IMR-90 (cell line): ENCODE measurements around the gene DENND1C.
A peak's percentile ranks its signal among the peaks of the same experiment; 100 is the strongest.

Source experiments
- BHLHE40 ChIP-seq: fragments of 150-350 bp; IDR thresholded peaks from 2 replicates; pipeline ENCODE4 v1.6.1; 2016; ENCODE audit warnings: mild to moderate bottlenecking, low read depth, low read length
- CEBPB ChIP-seq: IDR thresholded peaks from 2 replicates; pipeline ENCODE4 v1.6.1; 2012; ENCODE audit warnings: low read depth, low read length, improper control_type of control experiment
- CHD1 ChIP-seq: IDR thresholded peaks from 2 replicates; pipeline ENCODE4 v1.6.1; 2012; ENCODE audit warnings: low read depth, low read length, improper control_type of control experiment
- MAFK ChIP-seq: IDR thresholded peaks from 2 replicates; pipeline ENCODE4 v1.6.1; 2012; ENCODE audit warnings: low read depth, low read length, improper control_type of control experiment
- MAZ ChIP-seq: IDR thresholded peaks from 2 replicates; pipeline ENCODE4 v1.6.1; 2012; ENCODE audit warnings: low read depth, mild to moderate bottlenecking, low read length, improper control_type of control experiment, moderate library complexity, borderline replicate concordance
- MXI1 ChIP-seq: IDR thresholded peaks from 2 replicates; pipeline ENCODE4 v1.6.1; 2012; ENCODE audit warnings: low read depth, mild to moderate bottlenecking, low read length, moderate library complexity, borderline replicate concordance
- POLR2A ChIP-seq: IDR thresholded peaks from 2 replicates; pipeline ENCODE4 v1.6.1; 2012; ENCODE audit warnings: mild to moderate bottlenecking, low read depth, low read length
- RAD21 ChIP-seq: IDR thresholded peaks from 2 replicates; pipeline ENCODE4 v1.6.1; 2012; ENCODE audit warnings: low read length, improper control_type of control experiment
- RCOR1 ChIP-seq: IDR thresholded peaks from 2 replicates; pipeline ENCODE4 v1.6.1; 2012; ENCODE audit warnings: mild to moderate bottlenecking, low read length, improper control_type of control experiment; ENCODE audit not compliant: insufficient replicate concordance
- RFX5 ChIP-seq: IDR thresholded peaks from 2 replicates; pipeline ENCODE4 v1.8.0; 2012; ENCODE audit warnings: low read depth, mild to moderate bottlenecking, low read length, moderate library complexity
- TF ChIP-seq, protein P1 (sequence below): fragments of 150-350 bp; IDR thresholded peaks from 2 replicates; pipeline ENCODE4 v1.6.1; 2017; ENCODE audit warnings: mild to moderate bottlenecking, antibody characterized with exemption, low read length, low read depth
- TF ChIP-seq, protein P2 (sequence below): conservative IDR thresholded peaks from 2 replicates; pipeline ENCODE4 v1.5.1; 2012; ENCODE audit warnings: mild to moderate bottlenecking, low read depth, low read length, improper control_type of control experiment

DNA sequence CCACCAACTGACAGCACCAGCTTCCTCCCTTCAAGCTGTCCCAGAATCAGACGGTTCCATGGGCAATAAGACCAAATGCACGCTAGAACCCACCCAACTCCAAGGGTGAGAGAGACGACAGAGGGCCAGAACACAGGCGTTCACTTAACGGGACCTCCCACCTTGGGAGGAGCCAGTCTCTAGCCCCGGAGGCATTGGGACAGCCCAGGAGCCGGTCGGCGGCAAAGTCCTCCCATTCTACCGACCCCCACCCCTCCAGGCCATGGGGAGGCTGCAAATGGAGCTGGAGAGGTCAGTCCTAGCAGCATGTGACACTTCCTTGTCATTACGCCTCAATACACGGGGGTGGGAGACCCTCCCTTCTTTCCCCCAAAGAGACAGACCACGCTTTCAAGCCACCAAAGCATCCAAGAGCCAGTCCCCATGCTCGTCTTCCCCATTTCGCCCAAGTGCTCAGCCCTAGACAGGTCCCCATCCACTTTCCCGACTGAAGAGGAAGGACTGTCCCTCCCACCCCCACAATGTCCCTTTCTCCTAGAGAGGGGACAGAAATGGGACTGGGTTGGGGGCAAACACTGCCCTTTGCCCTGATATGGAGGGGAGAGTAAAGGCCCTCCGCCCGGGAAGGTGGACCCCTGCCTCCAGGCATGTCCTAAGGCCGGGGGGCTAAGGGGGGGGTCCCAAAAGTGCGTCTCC lies 57.9 kb downstream of the DENND1C start:
- TF ChIP-seq POLR2A = no peak
- TF ChIP-seq, protein P1, sequence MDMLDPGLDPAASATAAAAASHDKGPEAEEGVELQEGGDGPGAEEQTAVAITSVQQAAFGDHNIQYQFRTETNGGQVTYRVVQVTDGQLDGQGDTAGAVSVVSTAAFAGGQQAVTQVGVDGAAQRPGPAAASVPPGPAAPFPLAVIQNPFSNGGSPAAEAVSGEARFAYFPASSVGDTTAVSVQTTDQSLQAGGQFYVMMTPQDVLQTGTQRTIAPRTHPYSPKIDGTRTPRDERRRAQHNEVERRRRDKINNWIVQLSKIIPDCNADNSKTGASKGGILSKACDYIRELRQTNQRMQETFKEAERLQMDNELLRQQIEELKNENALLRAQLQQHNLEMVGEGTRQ = no peak
- TF ChIP-seq, protein P2, sequence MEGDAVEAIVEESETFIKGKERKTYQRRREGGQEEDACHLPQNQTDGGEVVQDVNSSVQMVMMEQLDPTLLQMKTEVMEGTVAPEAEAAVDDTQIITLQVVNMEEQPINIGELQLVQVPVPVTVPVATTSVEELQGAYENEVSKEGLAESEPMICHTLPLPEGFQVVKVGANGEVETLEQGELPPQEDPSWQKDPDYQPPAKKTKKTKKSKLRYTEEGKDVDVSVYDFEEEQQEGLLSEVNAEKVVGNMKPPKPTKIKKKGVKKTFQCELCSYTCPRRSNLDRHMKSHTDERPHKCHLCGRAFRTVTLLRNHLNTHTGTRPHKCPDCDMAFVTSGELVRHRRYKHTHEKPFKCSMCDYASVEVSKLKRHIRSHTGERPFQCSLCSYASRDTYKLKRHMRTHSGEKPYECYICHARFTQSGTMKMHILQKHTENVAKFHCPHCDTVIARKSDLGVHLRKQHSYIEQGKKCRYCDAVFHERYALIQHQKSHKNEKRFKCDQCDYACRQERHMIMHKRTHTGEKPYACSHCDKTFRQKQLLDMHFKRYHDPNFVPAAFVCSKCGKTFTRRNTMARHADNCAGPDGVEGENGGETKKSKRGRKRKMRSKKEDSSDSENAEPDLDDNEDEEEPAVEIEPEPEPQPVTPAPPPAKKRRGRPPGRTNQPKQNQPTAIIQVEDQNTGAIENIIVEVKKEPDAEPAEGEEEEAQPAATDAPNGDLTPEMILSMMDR = no peak
- TF ChIP-seq CEBPB = no peak
- TF ChIP-seq RAD21 = no peak
- no peak; the same call in 1 of the 2 replicates for TF ChIP-seq MXI1
- peak; percentile 41; the same call in 1 of the 2 replicates for TF ChIP-seq MAZ
- TF ChIP-seq RFX5 = no peak
- no peak for TF ChIP-seq RCOR1
- TF ChIP-seq CHD1 = no peak
- no peak for TF ChIP-seq BHLHE40
- no peak for TF ChIP-seq MAFK
